ENCODE data around the gene SMPD3. TPM values are rescaled to one million over a fixed set of nuclear protein-coding genes. Genes with fewer than 3 reads are reported as not detected.

SMPD3 gene
- total and polyA plus RNA-seq, 2 of the 4 experiments (the other 2 are of a cell fraction), result not detected

DNA sequence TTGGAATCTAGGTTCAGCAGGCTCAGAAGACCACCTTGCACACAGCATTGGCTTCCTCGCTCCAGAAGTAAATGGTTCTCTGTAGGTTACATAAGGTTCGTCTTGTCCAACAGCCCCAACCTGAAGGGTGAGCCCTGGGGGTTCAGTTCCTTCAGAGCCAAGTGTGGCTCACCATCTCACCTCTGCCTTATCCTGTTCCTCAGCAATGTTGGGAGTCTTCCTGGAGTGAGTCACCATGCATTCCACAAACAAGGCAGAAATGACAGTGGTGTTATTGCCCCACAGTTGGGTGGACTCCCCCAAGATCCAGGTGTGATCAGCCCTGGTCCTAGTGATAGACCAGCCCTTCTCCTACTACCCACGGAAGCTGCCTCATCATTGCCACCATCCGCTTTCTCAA is 26.8 kb upstream of the SMPD3 start:
- in situ Hi-C loops (cut with MboI; ENCODE audit: low sequenced_read_pairs) (no loop called here), intact Hi-C loops (cut with micrococcal nuclease) (no loop called here), dilution Hi-C loops (cut with HindIII; ENCODE audit: low sequenced_read_pairs, unreplicated experiment) (no loop called here)
- no peak overlapping the region for H2BK15ac ChIP-seq (ENCODE audit: low read depth, low read length)
- H2AK9ac ChIP-seq (replicated peaks; ENCODE audit: low read depth, low read length, poor library complexity), result no peak overlapping the region
- H3K4ac ChIP-seq (ENCODE audit: low read depth, low read length), result no peak overlapping the region
- no peaks in the 10 kb centered on the region for H4K20me1 ChIP-seq (ENCODE audit: insufficient read depth, low read length)
- no peak overlapping the region for H3K9ac ChIP-seq (ENCODE audit: low read depth, low read length)
- ChIA-PET CTCF (no interaction called here), POLR2A (ENCODE audit: unreplicated experiment) (no interaction called here)
- H3K14ac ChIP-seq (replicated peaks; ENCODE audit: low read depth, low read length), result no peak overlapping the region
- H3K4me3 ChIP-seq (ENCODE audit: insufficient read depth, low read depth, low read length), result no peak overlapping the region
- no peaks in the 10 kb centered on the region for H3K79me1 ChIP-seq (ENCODE audit: low read depth in 1 of 2, low read length in 2 of 2)
- no peak overlapping the region for H4K91ac ChIP-seq (ENCODE audit: insufficient read depth, low read depth, low read length)
- H2BK20ac ChIP-seq (ENCODE audit: low read depth, low read length), result no peak overlapping the region
- H3K27me3 ChIP-seq (ENCODE audit: control insufficient read depth, insufficient read depth, low read length), result peaks cover 23% of the 10 kb centered on the region
- WGBS, 2 experiments (ENCODE audit: extremely low coverage in 2 of 2, insufficient read length in 1 of 2), result no CpG with 5 or more reads among the region's 4 CpGs
- TF ChIP-seq POLR2A (IDR thresholded peaks at IDR 0.05; ENCODE audit: low read depth, low read length) (no peak), RFX5 (IDR thresholded peaks at IDR 0.05; ENCODE audit: low read depth, low read length) (no peak), CHD1 (IDR thresholded peaks at IDR 0.05; ENCODE audit: low read depth, low read length) (no peak)
- TF ChIP-seq, protein P1, sequence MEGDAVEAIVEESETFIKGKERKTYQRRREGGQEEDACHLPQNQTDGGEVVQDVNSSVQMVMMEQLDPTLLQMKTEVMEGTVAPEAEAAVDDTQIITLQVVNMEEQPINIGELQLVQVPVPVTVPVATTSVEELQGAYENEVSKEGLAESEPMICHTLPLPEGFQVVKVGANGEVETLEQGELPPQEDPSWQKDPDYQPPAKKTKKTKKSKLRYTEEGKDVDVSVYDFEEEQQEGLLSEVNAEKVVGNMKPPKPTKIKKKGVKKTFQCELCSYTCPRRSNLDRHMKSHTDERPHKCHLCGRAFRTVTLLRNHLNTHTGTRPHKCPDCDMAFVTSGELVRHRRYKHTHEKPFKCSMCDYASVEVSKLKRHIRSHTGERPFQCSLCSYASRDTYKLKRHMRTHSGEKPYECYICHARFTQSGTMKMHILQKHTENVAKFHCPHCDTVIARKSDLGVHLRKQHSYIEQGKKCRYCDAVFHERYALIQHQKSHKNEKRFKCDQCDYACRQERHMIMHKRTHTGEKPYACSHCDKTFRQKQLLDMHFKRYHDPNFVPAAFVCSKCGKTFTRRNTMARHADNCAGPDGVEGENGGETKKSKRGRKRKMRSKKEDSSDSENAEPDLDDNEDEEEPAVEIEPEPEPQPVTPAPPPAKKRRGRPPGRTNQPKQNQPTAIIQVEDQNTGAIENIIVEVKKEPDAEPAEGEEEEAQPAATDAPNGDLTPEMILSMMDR (conservative IDR thresholded peaks at IDR 0.05; ENCODE audit: low read depth, low read length), result no peak
- H3K23ac ChIP-seq (ENCODE audit: low read depth, low read length), result no peak overlapping the region
- no peak overlapping the region for H3K27ac ChIP-seq (ENCODE audit: insufficient read depth, low read length)
- no peak overlapping the region for H2AFZ ChIP-seq (replicated peaks; ENCODE audit: low read length, poor library complexity)
- H3K56ac ChIP-seq (ENCODE audit: extremely low read depth, insufficient read depth, low read length), result no peak overlapping the region
- no peak overlapping the region for H3K18ac ChIP-seq (ENCODE audit: low read depth, low read length)
- no peak overlapping the region for H3K4me2 ChIP-seq (ENCODE audit: low read depth, low read length)
- ATAC-seq (ENCODE audit: low read depth) (no peak), DNase-seq (no peak)
- no peaks in the 10 kb centered on the region for H3K9me3 ChIP-seq (ENCODE audit: control insufficient read depth, insufficient read depth, low read length)
- no peaks in the 10 kb centered on the region for H3K4me1 ChIP-seq (ENCODE audit: control insufficient read depth, insufficient read depth, low read length)
- no peaks in the 10 kb centered on the region for H3K9me1 ChIP-seq (ENCODE audit: insufficient read depth, low read length)
- no peak overlapping the region for H4K5ac ChIP-seq (ENCODE audit: low read depth, low read length)
- H2BK120ac ChIP-seq (ENCODE audit: low read depth, low read length), result no peak overlapping the region
- no TSS peak for BruUV-seq (replicated peaks)
- no peak overlapping the region for H4K8ac ChIP-seq (ENCODE audit: low read depth in 2 of 2, low read length in 2 of 2)
- no peak overlapping the region for H2BK5ac ChIP-seq (ENCODE audit: low read depth, low read length, poor library complexity, severe bottlenecking)
- H2AK5ac ChIP-seq (ENCODE audit: low read depth, low read length), result no peak overlapping the region
- H3K36me3 ChIP-seq (ENCODE audit: control insufficient read depth, insufficient read depth, low read length), result no peaks in the 10 kb centered on the region

Data from IMR-90 (cell line).